Measurements from ENCODE around the gene DIMT1.
A peak's percentile ranks its signal among the peaks of the same experiment; 100 is the strongest.

Gene DIMT1

GRCh38 chr5:62403411-62404250 lies at the start of gene DIMT1:
Gene DIMT1 (minus strand): TSS chr5:62403905. CDS start chr5:62403772, 133 bp downstream.
- DNase-seq = peak; percentile 98

GRCh38 chr5:62450259-62450658 lies 46.6 kb upstream of the DIMT1 start:
- DNase-seq = no peak

- DNase-seq = no peak
These were observed 44.8 kb upstream of the DIMT1 start for GRCh38 chr5:62448528-62448927.

- peak; percentile 75 for DNase-seq
These were observed 28.9 kb upstream of the DIMT1 start for GRCh38 chr5:62432621-62433064.

GRCh38 chr5:62431735-62432620 lies 28.3 kb upstream of the DIMT1 start:
- peak; percentile 58 for DNase-seq

- no peak for DNase-seq
These were observed 21.1 kb upstream of the DIMT1 start for GRCh38 chr5:62424763-62425162.

- DNase-seq = peak; percentile 78
These were observed 17.7 kb upstream of the DIMT1 start for GRCh38 chr5:62421414-62421813.

GRCh38 chr5:62419609-62420008 lies 15.9 kb upstream of the DIMT1 start:
- DNase-seq = peak; percentile 56

- DNase-seq = peak; percentile 45
These were observed 14.9 kb upstream of the DIMT1 start for GRCh38 chr5:62418462-62419076.

- no peak for DNase-seq
These were observed 10.0 kb upstream of the DIMT1 start for GRCh38 chr5:62413711-62414110.

GRCh38 chr5:62412549-62413329 lies 9.0 kb upstream of the DIMT1 start, which contains the start of gene IPO11:
Gene IPO11 (plus strand): TSS chr5:62412763. CDS start chr5:62437280, 24,517 bp downstream.
- peak; percentile 100 for DNase-seq

- DNase-seq = no peak
These were observed 8.3 kb downstream of the DIMT1 start for GRCh38 chr5:62395210-62395950.

- no peak for DNase-seq
These were observed 16.9 kb downstream of the DIMT1 start for GRCh38 chr5:62386824-62387223.

GRCh38 chr5:62385816-62386400 lies 17.8 kb downstream of the DIMT1 start:
- DNase-seq = no peak

GRCh38 chr5:62385131-62385530 lies 18.6 kb downstream of the DIMT1 start:
- DNase-seq = no peak

- DNase-seq = peak; percentile 38
These were observed 27.6 kb downstream of the DIMT1 start for GRCh38 chr5:62376064-62376463.

GRCh38 chr5:62375627-62376026 lies 28.1 kb downstream of the DIMT1 start:
- no peak for DNase-seq

- DNase-seq = no peak
These were observed 29.6 kb downstream of the DIMT1 start for GRCh38 chr5:62374090-62374489.

GRCh38 chr5:62373382-62373781 lies 30.3 kb downstream of the DIMT1 start:
- DNase-seq = no peak

- DNase-seq = no peak
These were observed 31.1 kb downstream of the DIMT1 start for GRCh38 chr5:62372600-62372999.

GRCh38 chr5:62371409-62371808 lies 32.3 kb downstream of the DIMT1 start:
- DNase-seq = no peak
